SIG-M5 (cell line): ENCODE results near the gene IL12RB1.

Source experiments
- DNase-seq: peaks from one replicate; lab custom pipeline; 2025; lab: John Stamatoyannopoulos, UW

Gene IL12RB1

GRCh38 chr19:18086590-18087138, at the start of gene IL12RB1:
Gene IL12RB1 (minus strand): TSS chr19:18086934. CDS start chr19:18086823, 111 bp downstream.
- DNase-seq: no peak

- no peak for DNase-seq
Observed at GRCh38 chr19:18135712-18136584, 49.2 kb upstream of the IL12RB1 start.

GRCh38 chr19:18131841-18132596, 45.3 kb upstream of the IL12RB1 start:
- DNase-seq: no peak

GRCh38 chr19:18130523-18131242, 43.9 kb upstream of the IL12RB1 start:
- no peak for DNase-seq

GRCh38 chr19:18128805-18129204, 42.1 kb upstream of the IL12RB1 start:
- DNase-seq: no peak

- no peak for DNase-seq
Observed at GRCh38 chr19:18128044-18128443, 41.3 kb upstream of the IL12RB1 start.

- DNase-seq: no peak
Observed at GRCh38 chr19:18126097-18126496, 39.4 kb upstream of the IL12RB1 start.

GRCh38 chr19:18123819-18124218, 37.1 kb upstream of the IL12RB1 start:
- DNase-seq: no peak

GRCh38 chr19:18122860-18123795, 36.4 kb upstream of the IL12RB1 start:
- DNase-seq: no peak

- no peak for DNase-seq
Observed at GRCh38 chr19:18122424-18122823, 35.7 kb upstream of the IL12RB1 start.

- no peak for DNase-seq
Observed at GRCh38 chr19:18121166-18121565, 34.4 kb upstream of the IL12RB1 start.

GRCh38 chr19:18120127-18120526, 33.4 kb upstream of the IL12RB1 start:
- DNase-seq: no peak

- no peak for DNase-seq
Observed at GRCh38 chr19:18119717-18120105, 33.0 kb upstream of the IL12RB1 start.

GRCh38 chr19:18119013-18119716, 32.4 kb upstream of the IL12RB1 start:
- no peak for DNase-seq

GRCh38 chr19:18118420-18119012, 31.8 kb upstream of the IL12RB1 start:
- no peak for DNase-seq

GRCh38 chr19:18117692-18118378, 31.1 kb upstream of the IL12RB1 start:
- DNase-seq: no peak

GRCh38 chr19:18117364-18117691, 30.6 kb upstream of the IL12RB1 start:
- DNase-seq: no peak

GRCh38 chr19:18114483-18114882, 27.7 kb upstream of the IL12RB1 start:
- DNase-seq: no peak

GRCh38 chr19:18113827-18114226, 27.1 kb upstream of the IL12RB1 start:
- no peak for DNase-seq
